ENCODE measurements around the gene FIGLA. TPM values are rescaled to one million over a fixed set of nuclear protein-coding genes. Genes with fewer than 3 reads are reported as not detected.
"Not testable (repeated sequence)": the region's sequence is repeated elsewhere in the genome, so short reads cannot be mapped to it uniquely, and the experiment has no call there.

FIGLA gene
- total RNA-seq, 1 experiment from 2014 or later: not detected

- no peak for DNase-seq
- Histone ChIP-seq H3K36me3 (ENCODE audit: low read depth) (no peaks in the 10 kb centered on the region), H2AFZ (no peak overlapping the region), H4K20me1 (ENCODE audit: insufficient read depth) (no peaks in the 10 kb centered on the region), H3K9me3 (ENCODE audit: insufficient read depth, low read depth) (no peaks in the 10 kb centered on the region), H3K27ac (no peak overlapping the region), H3K27me3 (ENCODE audit: insufficient read depth, low read depth) (peaks cover 45% of the 10 kb centered on the region), H3F3A (ENCODE audit: insufficient read depth, low read depth) (no peaks in the 10 kb centered on the region), H3K4me3 (no peak overlapping the region), H3K4me2 (no peak overlapping the region), H3K4me1 (replicated peaks; ENCODE audit: insufficient read depth) (no peaks in the 10 kb centered on the region), H3K79me2 (ENCODE audit: low read depth) (no peaks in the 10 kb centered on the region), H3K9me2 (ENCODE audit: insufficient read depth) (no peaks in the 10 kb centered on the region)
- intact Hi-C loops (cut with micrococcal nuclease; ENCODE audit: unreplicated experiment): no loop called here
- ChIA-PET CTCF (no interaction called here), POLR2A (ENCODE audit: unreplicated experiment) (no interaction called here)
- TF ChIP-seq EZH2 (IDR thresholded peaks at IDR 0.05; ENCODE audit: low read depth) (no peak), CTCF (conservative IDR thresholded peaks at IDR 0.05) (no peak)
- BruUV-seq (replicated peaks): no TSS peak
Observed at GRCh38 chr2:70801607-70802263, 11.3 kb upstream of the FIGLA start.

GRCh38 chr2:70799706-70800105 is 9.3 kb upstream of the FIGLA start:
- H3K4me2 ChIP-seq: no peak overlapping the region
- no peak overlapping the region for H3K27ac ChIP-seq
- H3K4me3 ChIP-seq: no peak overlapping the region
- no peaks in the 10 kb centered on the region for H3K36me3 ChIP-seq (ENCODE audit: low read depth)
- no peaks in the 10 kb centered on the region for H3K4me1 ChIP-seq (replicated peaks; ENCODE audit: insufficient read depth)
- no peaks in the 10 kb centered on the region for H3K9me2 ChIP-seq (ENCODE audit: insufficient read depth)
- intact Hi-C loops (cut with micrococcal nuclease; ENCODE audit: unreplicated experiment): no loop called here
- H3K27me3 ChIP-seq (ENCODE audit: insufficient read depth, low read depth): peaks cover 45% of the 10 kb centered on the region
- TF ChIP-seq EZH2 (IDR thresholded peaks at IDR 0.05; ENCODE audit: low read depth) (no peak), CTCF (conservative IDR thresholded peaks at IDR 0.05) (no peak)
- CTCF ChIA-PET: no interaction called here
- no peak overlapping the region for H2AFZ ChIP-seq
- POLR2A ChIA-PET (ENCODE audit: unreplicated experiment): no interaction called here
- BruUV-seq (replicated peaks): no TSS peak
- H3F3A ChIP-seq (ENCODE audit: insufficient read depth, low read depth): no peaks in the 10 kb centered on the region
- H3K79me2 ChIP-seq (ENCODE audit: low read depth): no peaks in the 10 kb centered on the region
- DNase-seq: no peak
- no peaks in the 10 kb centered on the region for H3K9me3 ChIP-seq (ENCODE audit: insufficient read depth, low read depth)
- no peaks in the 10 kb centered on the region for H4K20me1 ChIP-seq (ENCODE audit: insufficient read depth)

GRCh38 chr2:70797996-70798395 is 7.6 kb upstream of the FIGLA start:
- BruUV-seq (replicated peaks); H3F3A ChIP-seq (ENCODE audit: insufficient read depth, low read depth); H3K9me3 ChIP-seq (ENCODE audit: insufficient read depth, low read depth); H3K9me2 ChIP-seq (ENCODE audit: insufficient read depth); H4K20me1 ChIP-seq (ENCODE audit: insufficient read depth); DNase-seq; H3K4me2 ChIP-seq; H3K4me1 ChIP-seq (replicated peaks; ENCODE audit: insufficient read depth); H2AFZ ChIP-seq; POLR2A ChIA-PET (ENCODE audit: unreplicated experiment); H3K27ac ChIP-seq; CTCF ChIA-PET; H3K79me2 ChIP-seq (ENCODE audit: low read depth); H3K36me3 ChIP-seq (ENCODE audit: low read depth); H3K4me3 ChIP-seq; intact Hi-C loops (cut with micrococcal nuclease; ENCODE audit: unreplicated experiment): not testable (repeated sequence)
- peaks cover 47% of the 10 kb centered on the region for H3K27me3 ChIP-seq (ENCODE audit: insufficient read depth, low read depth)

GRCh38 chr2:70797506-70797905 is 7.1 kb upstream of the FIGLA start:
- CTCF ChIA-PET: no interaction called here
- Histone ChIP-seq H3K4me3 (no peak overlapping the region), H3K9me3 (ENCODE audit: insufficient read depth, low read depth) (no peaks in the 10 kb centered on the region), H3F3A (ENCODE audit: insufficient read depth, low read depth) (no peaks in the 10 kb centered on the region), H3K27me3 (ENCODE audit: insufficient read depth, low read depth) (peaks cover 47% of the 10 kb centered on the region), H3K9me2 (ENCODE audit: insufficient read depth) (no peaks in the 10 kb centered on the region), H3K36me3 (ENCODE audit: low read depth) (no peaks in the 10 kb centered on the region), H2AFZ (no peak overlapping the region), H4K20me1 (ENCODE audit: insufficient read depth) (no peaks in the 10 kb centered on the region), H3K27ac (no peak overlapping the region), H3K79me2 (ENCODE audit: low read depth) (no peaks in the 10 kb centered on the region), H3K4me2 (no peak overlapping the region), H3K4me1 (replicated peaks; ENCODE audit: insufficient read depth) (no peaks in the 10 kb centered on the region)
- intact Hi-C loops (cut with micrococcal nuclease; ENCODE audit: unreplicated experiment): no loop called here
- POLR2A ChIA-PET (ENCODE audit: unreplicated experiment): no interaction called here
- no peak for TF ChIP-seq EZH2 (IDR thresholded peaks at IDR 0.05; ENCODE audit: low read depth)
- TF ChIP-seq CTCF (conservative IDR thresholded peaks at IDR 0.05): no peak
- no TSS peak for BruUV-seq (replicated peaks)
- no peak for DNase-seq
